K562 (cell line): ENCODE data around the gene DIP2B. TPM values are rescaled to one million over a fixed set of nuclear protein-coding genes. Genes with fewer than 3 reads are reported as not detected.

ENCODE experiments used
- CEBPG ChIP-seq, 3 experiments: fragments of 200-800 bp in 1 of 3; sonication (Bioruptor generic) in 1 of 3; sonication (generic) in 1 of 3; formaldehyde crosslinking in 1 of 3; IDR thresholded peaks in 2 of 3; conservative IDR thresholded peaks in 1 of 3; 2 replicates each; pipeline versions ENCODE4 v1.6.1 to v1.8.0; 2016 to 2022; ENCODE audit warnings: missing compliant biosample characterization in 2 of 3, missing genetic modification characterization in 2 of 3, mild to moderate bottlenecking in 1 of 3, missing genetic modification reagents in 1 of 3
- CHD4 ChIP-seq: fragments of 200-600 bp; sonication (generic); IDR thresholded peaks from 3 replicates; pipeline ENCODE4 v1.6.1; 2012; ENCODE audit warnings: low read depth, mild to moderate bottlenecking, mixed read lengths, low read length, inconsistent platforms; ENCODE audit not compliant: insufficient read depth, insufficient replicate concordance, poor library complexity, severe bottlenecking
- EP300 ChIP-seq: IDR thresholded peaks from 2 replicates; pipeline ENCODE4 v1.6.1; 2012; ENCODE audit warnings: low read length, improper control_type of control experiment
- EZH2 ChIP-seq: IDR thresholded peaks from 2 replicates; pipeline ENCODE4 v1.6.1; 2012; ENCODE audit warnings: low read depth, mild to moderate bottlenecking, inconsistent platforms, low read length, borderline replicate concordance
- JUN ChIP-seq, 2 experiments: sonication (generic) in 1 of 2; formaldehyde crosslinking in 1 of 2; IDR thresholded peaks; 2 replicates each; pipeline versions ENCODE4 v1.6.1 to v1.8.0; 2012 to 2022; ENCODE audit warnings: borderline replicate concordance in 2 of 2, mild to moderate bottlenecking in 2 of 2, improper control_type of control experiment in 1 of 2, low read depth in 1 of 2, low read length in 1 of 2, missing genetic modification reagents in 1 of 2
- RBFOX2 ChIP-seq: fragments of 200-400 bp; formaldehyde crosslinking; IDR thresholded peaks from 2 replicates; pipeline ENCODE4 v1.6.1; 2017; ENCODE audit warnings: low read depth, mild to moderate bottlenecking, low read length, moderate library complexity
- SMARCB1 ChIP-seq: IDR thresholded peaks from 2 replicates; pipeline ENCODE4 v1.6.1; 2011; ENCODE audit warnings: improper control_type of control experiment, low read depth; ENCODE audit not compliant: insufficient read length
- STAT5A ChIP-seq: IDR thresholded peaks from 2 replicates; pipeline ENCODE4 v1.6.1; 2012; ENCODE audit warnings: low read length, inconsistent platforms, borderline replicate concordance
- ZNF121 ChIP-seq: sonication (generic); formaldehyde crosslinking; conservative IDR thresholded peaks from 2 replicates; pipeline ENCODE4 v1.8.0; 2022; ENCODE audit warnings: missing genetic modification reagents
- ZNF384 ChIP-seq: IDR thresholded peaks from 2 replicates; pipeline ENCODE4 v1.6.1; 2012; ENCODE audit warnings: low read depth, low read length, improper control_type of control experiment
- ZNF76 ChIP-seq: fragments of 250-450 bp; sonication (Bioruptor Pico); IDR thresholded peaks from 2 replicates; pipeline ENCODE4 v1.4.0; 2020; ENCODE audit warnings: mild to moderate bottlenecking, moderate library complexity, borderline replicate concordance
- polyA plus RNA-seq, 8 experiments: library from polyadenylated mRNA; depleted of rRNA in 4 of 8; stranded (reverse) in 5 of 8; unstranded in 3 of 8; fragments of >200 nt; fragmentation: Nextera tagmentation in 2 of 8; fragmentation: Illumina TruSeq in 1 of 8; extraction: Ambion mirVana in 2 of 8; extraction: Trizol in 1 of 8; gene quantifications; 2 replicates each; pipeline versions ENCODE4 v1.2.1 to v1.2.3, GENCODE V29; 2011 to 2014; ENCODE audit warnings: inconsistent platforms in 1 of 8, missing spikeins in 1 of 8
- total RNA-seq, 7 experiments: library from RNA; depleted of rRNA in 6 of 7; stranded (reverse); fragments of >200 nt in 6 of 7; fragmentation: Illumina TruSeq in 2 of 7; extraction: Trizol in 2 of 7; gene quantifications; 2 replicates each; pipeline versions ENCODE4 v1.2.1 to v1.2.3, GENCODE V29; 2011 to 2021; ENCODE audit warnings: low replicate concordance in 1 of 7
- TF ChIP-seq, protein P1 (sequence below): fragments of 250-450 bp; sonication (Bioruptor Pico); IDR thresholded peaks from 2 replicates; pipeline ENCODE4 v1.8.0; 2021; ENCODE audit warnings: borderline replicate concordance, mild to moderate bottlenecking, moderate library complexity; ENCODE audit not compliant: poor library complexity, severe bottlenecking
- TF ChIP-seq, protein P2 (sequence below): fragments of 250-450 bp; sonication (Bioruptor Pico); IDR thresholded peaks from 2 replicates; pipeline ENCODE4 v1.5.1; 2021; ENCODE audit warnings: mild to moderate bottlenecking
- TF ChIP-seq, protein P3 (sequence below): fragments of 450-650 bp; IDR thresholded peaks from 2 replicates; pipeline ENCODE4 v1.6.1; 2016; ENCODE audit warnings: borderline replicate concordance
- TF ChIP-seq, protein P4 (sequence below): fragments of 250-450 bp; sonication (Bioruptor Pico); IDR thresholded peaks from 2 replicates; pipeline ENCODE4 v1.8.0; 2022; ENCODE audit warnings: moderate library complexity, mild to moderate bottlenecking, inconsistent platforms
- TF ChIP-seq, protein P5 (sequence below): IDR thresholded peaks from 2 replicates; pipeline ENCODE4 v1.6.1; 2011; ENCODE audit not compliant: insufficient read length; ENCODE audit errors: extremely low read depth
- TF ChIP-seq, protein P6 (sequence below), 3 experiments: fragments of 200-800 bp in 1 of 3; sonication (Bioruptor generic) in 1 of 3; sonication (generic) in 1 of 3; formaldehyde crosslinking in 1 of 3; IDR thresholded peaks; 2 replicates each; pipeline versions ENCODE4 v1.6.1 to v1.8.0; 2016 to 2022; ENCODE audit warnings: mild to moderate bottlenecking in 2 of 3, missing compliant biosample characterization in 2 of 3, missing genetic modification characterization in 2 of 3, missing genetic modification reagents in 1 of 3

The DIP2B gene
- total and polyA plus RNA-seq, 9 of the 15 experiments (the other 6 are each of a cell fraction or from before 2014, with no cell fraction given), result 4.6 to 26.1 (median 18.8) TPM

DNA sequence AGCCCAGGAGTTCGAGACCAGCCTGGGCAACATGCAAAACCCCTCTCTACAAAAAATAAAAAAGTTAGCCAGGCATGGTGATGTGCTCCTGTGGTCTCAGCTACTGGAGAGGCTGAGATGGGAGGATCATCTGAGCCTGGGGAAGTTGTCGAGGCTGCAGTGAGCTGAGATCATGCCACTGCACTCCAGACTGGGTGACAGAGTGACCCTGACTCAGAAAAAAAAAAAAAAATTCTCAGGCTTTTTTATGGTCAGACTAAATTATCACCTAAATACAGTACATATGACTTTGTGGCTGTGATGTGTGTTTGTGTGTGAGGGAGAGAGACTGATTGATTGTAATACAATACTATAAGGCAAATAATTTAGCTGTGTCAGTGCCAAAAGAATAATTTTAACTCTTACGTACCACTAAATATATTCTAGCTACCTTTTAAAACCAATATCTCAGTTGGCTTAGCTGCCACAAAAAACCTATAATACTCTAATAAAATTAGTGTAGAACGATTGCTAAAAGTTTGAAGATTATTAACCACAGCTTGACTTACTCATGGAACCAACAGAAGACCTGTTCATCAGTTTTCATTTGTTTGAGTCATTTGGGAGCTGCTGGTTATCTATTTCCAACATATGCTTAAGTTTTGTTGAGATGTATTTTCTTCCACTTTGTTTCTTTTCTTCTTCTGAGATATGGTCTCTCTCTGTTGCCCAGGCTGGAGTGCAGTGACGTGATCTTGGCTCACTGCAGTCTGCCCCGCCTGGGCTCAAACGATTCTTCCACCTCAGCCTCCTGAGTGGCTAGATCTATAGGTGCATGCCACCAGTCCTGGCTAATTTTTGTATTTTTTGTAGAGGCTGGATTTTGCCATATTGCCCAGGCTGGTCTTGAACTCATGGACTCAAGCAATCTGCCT is 58.0 kb downstream of the DIP2B start (continued):
- TF ChIP-seq EZH2 (no peak), ZNF384 (peak; percentile 82), ZNF76 (CRISPR knock-in tag) (no peak), RBFOX2 (no peak), ZNF121 (CRISPR knock-in tag) (peak; percentile 84), CHD4 (no peak), JUN (IDR thresholded peaks at IDR 0.05; ENCODE audit: borderline replicate concordance, low read depth, low read length) (peak; percentile 35; the same call in 1 of the 2 replicates), JUN (CRISPR knock-in tag; IDR thresholded peaks at IDR 0.05; ENCODE audit: borderline replicate concordance) (no peak), EP300 (peak; percentile 86), SMARCB1 (peak; percentile 82), STAT5A (peak; percentile 54; the same call in 1 of the 2 replicates), CEBPG (CRISPR knock-in tag; IDR thresholded peaks at IDR 0.05) (no peak), CEBPG (tag; conservative IDR thresholded peaks at IDR 0.05 in 1 of 2, IDR thresholded peaks at IDR 0.05 in 1 of 2) (no peak)
- TF ChIP-seq, protein P1, sequence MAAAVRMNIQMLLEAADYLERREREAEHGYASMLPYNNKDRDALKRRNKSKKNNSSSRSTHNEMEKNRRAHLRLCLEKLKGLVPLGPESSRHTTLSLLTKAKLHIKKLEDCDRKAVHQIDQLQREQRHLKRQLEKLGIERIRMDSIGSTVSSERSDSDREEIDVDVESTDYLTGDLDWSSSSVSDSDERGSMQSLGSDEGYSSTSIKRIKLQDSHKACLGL, result no peak
- TF ChIP-seq, protein P2, sequence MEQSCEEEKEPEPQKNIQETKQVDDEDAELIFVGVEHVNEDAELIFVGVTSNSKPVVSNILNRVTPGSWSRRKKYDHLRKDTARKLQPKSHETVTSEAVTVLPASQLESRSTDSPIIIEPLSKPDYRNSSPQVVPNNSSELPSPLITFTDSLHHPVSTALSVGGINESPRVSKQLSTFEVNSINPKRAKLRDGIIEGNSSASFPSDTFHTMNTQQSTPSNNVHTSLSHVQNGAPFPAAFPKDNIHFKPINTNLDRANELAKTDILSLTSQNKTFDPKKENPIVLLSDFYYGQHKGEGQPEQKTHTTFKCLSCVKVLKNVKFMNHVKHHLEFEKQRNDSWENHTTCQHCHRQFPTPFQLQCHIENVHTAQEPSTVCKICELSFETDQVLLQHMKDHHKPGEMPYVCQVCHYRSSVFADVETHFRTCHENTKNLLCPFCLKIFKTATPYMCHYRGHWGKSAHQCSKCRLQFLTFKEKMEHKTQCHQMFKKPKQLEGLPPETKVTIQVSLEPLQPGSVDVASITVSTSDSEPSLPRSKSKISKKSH, result no peak
- TF ChIP-seq, protein P3, sequence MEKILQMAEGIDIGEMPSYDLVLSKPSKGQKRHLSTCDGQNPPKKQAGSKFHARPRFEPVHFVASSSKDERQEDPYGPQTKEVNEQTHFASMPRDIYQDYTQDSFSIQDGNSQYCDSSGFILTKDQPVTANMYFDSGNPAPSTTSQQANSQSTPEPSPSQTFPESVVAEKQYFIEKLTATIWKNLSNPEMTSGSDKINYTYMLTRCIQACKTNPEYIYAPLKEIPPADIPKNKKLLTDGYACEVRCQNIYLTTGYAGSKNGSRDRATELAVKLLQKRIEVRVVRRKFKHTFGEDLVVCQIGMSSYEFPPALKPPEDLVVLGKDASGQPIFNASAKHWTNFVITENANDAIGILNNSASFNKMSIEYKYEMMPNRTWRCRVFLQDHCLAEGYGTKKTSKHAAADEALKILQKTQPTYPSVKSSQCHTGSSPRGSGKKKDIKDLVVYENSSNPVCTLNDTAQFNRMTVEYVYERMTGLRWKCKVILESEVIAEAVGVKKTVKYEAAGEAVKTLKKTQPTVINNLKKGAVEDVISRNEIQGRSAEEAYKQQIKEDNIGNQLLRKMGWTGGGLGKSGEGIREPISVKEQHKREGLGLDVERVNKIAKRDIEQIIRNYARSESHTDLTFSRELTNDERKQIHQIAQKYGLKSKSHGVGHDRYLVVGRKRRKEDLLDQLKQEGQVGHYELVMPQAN, result no peak
- TF ChIP-seq, protein P4, sequence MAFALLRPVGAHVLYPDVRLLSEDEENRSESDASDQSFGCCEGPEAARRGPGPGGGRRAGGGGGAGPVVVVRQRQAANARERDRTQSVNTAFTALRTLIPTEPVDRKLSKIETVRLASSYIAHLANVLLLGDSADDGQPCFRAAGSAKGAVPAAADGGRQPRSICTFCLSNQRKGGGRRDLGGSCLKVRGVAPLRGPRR (CRISPR knock-in tag), result no peak
- TF ChIP-seq, protein P5, sequence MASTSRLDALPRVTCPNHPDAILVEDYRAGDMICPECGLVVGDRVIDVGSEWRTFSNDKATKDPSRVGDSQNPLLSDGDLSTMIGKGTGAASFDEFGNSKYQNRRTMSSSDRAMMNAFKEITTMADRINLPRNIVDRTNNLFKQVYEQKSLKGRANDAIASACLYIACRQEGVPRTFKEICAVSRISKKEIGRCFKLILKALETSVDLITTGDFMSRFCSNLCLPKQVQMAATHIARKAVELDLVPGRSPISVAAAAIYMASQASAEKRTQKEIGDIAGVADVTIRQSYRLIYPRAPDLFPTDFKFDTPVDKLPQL, result no peak
- TF ChIP-seq, protein P6, sequence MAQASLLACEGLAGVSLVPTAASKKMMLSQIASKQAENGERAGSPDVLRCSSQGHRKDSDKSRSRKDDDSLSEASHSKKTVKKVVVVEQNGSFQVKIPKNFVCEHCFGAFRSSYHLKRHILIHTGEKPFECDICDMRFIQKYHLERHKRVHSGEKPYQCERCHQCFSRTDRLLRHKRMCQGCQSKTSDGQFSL (CRISPR knock-in tag; IDR thresholded peaks at IDR 0.05), result no peak
- TF ChIP-seq, protein P6 (tag; IDR thresholded peaks at IDR 0.05), result no peak
